VCaP (cell line): Measurements from ENCODE around the gene MIS18BP1.

Experiments used
- H3K27ac ChIP-seq: fragments of 450-650 bp; 2 replicates; pipeline ENCODE4 v1.5.1; 2017
- CTCF ChIP-seq: fragments of 450-650 bp; conservative IDR thresholded peaks from 2 replicates; pipeline ENCODE4 v1.5.1; 2017; ENCODE audit warnings: mild to moderate bottlenecking, moderate library complexity

MIS18BP1 gene

GRCh38 chr14:45253754-45254310, 830 bp upstream of the MIS18BP1 start:
- peak overlapping the region; percentile 92 for H3K27ac ChIP-seq
- TF ChIP-seq CTCF: no peak

GRCh38 chr14:45252366-45253069, 484 bp downstream of the MIS18BP1 start:
- TF ChIP-seq CTCF: no peak
- H3K27ac ChIP-seq: peak overlapping the region; percentile 92

- TF ChIP-seq CTCF: no peak
- peak overlapping the region; percentile 92 for H3K27ac ChIP-seq
These were observed 1.1 kb downstream of the MIS18BP1 start for GRCh38 chr14:45251912-45252311.

- no peak for TF ChIP-seq CTCF
- peak overlapping the region; percentile 92 for H3K27ac ChIP-seq
These were observed 3.0 kb downstream of the MIS18BP1 start for GRCh38 chr14:45249856-45250575.

- no peak overlapping the region for H3K27ac ChIP-seq
- no peak for TF ChIP-seq CTCF
These were observed 5.6 kb downstream of the MIS18BP1 start for GRCh38 chr14:45247427-45247826.

GRCh38 chr14:45246691-45247090, 6.3 kb downstream of the MIS18BP1 start:
- no peak for TF ChIP-seq CTCF
- H3K27ac ChIP-seq: no peak overlapping the region

GRCh38 chr14:45246151-45246550, 6.9 kb downstream of the MIS18BP1 start:
- no peak for TF ChIP-seq CTCF

More at GRCh38 chr14:45246151-45246550, 6.9 kb downstream of the MIS18BP1 start:
- H3K27ac ChIP-seq: no peak overlapping the region
